Activated CD8-positive, alpha-beta memory T cell treated with anti-CD3 and anti-CD28 coated beads, Interleukin-2, amount 10 ng/mL, durations not matched to agents 7 days and 5 days (primary cell): Measurements from ENCODE around the gene KIRREL3. TPM values are rescaled to one million over a fixed set of nuclear protein-coding genes. Genes with fewer than 3 reads are reported as not detected.

Experiments used
- ATAC-seq: fragments of 150-1000 bp; cut with Tn5 transposase; one replicate; pipeline ENCODE4 v1.10.0; 2021; ENCODE audit warnings: moderate library complexity
- CTCF ChIA-PET: fragments of 350-600 bp; sonication (Branson Sonifier 250); formaldehyde crosslinking; loops from one replicate; lab custom pipeline; 2021; ENCODE audit warnings: antibody characterized with exemption; lab: Charles Lee
- DNase-seq: peaks from one replicate; pipeline ENCODE4 v3.0.0-alpha.2; 2020
- H3K27ac Mint-ChIP-seq: one replicate; pipeline ENCODE4 v1.8.0; 2021; ENCODE audit warnings: mild to moderate bottlenecking, mixed read lengths
- H3K27me3 Mint-ChIP-seq: one replicate; pipeline ENCODE4 v1.8.0; 2021; ENCODE audit warnings: mixed read lengths
- H3K36me3 Mint-ChIP-seq: one replicate; pipeline ENCODE4 v1.8.0; 2021; ENCODE audit warnings: mild to moderate bottlenecking, mixed read lengths
- H3K4me1 Mint-ChIP-seq: one replicate; pipeline ENCODE4 v1.8.0; 2021; ENCODE audit warnings: mixed read lengths
- H3K4me3 Mint-ChIP-seq: one replicate; pipeline ENCODE4 v1.8.0; 2021; ENCODE audit warnings: mild to moderate bottlenecking, moderate library complexity, mixed read lengths
- H3K9me3 Mint-ChIP-seq: one replicate; pipeline ENCODE4 v1.8.0; 2022; ENCODE audit warnings: low read depth, mixed read lengths
- total RNA-seq, 2 experiments: library from RNA; stranded (reverse); gene quantifications; one replicate each; pipeline ENCODE4 v1.2.3, GENCODE V29; 2021

KIRREL3 gene
- total RNA-seq, 2 experiments from 2014 or later = not detected

DNA sequence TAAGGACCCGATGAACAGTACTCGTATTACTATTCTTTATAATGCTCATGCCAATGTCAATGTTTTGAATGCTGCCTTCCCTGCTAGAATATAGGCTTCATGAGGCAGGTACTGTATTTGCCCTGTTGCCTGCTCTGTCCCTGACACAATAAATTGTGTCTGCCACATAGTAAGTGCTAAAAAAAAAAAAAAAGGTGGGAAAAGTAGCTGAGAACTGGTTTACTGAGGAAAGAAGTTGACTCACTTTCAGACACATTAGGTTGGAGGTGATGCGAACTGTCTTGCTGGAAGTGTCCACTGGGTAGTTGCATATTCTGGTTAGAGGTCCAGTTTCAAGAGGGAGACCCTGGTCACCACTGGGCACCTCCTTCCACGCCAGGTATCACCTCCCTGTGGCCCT lies 255.9 kb downstream of the KIRREL3 start:
- CTCF ChIA-PET = no interaction called here
- Mint-ChIP-seq H3K4me1 (no peaks in the 10 kb centered on the region), H3K4me3 (no peak overlapping the region), H3K27ac (no peak overlapping the region), H3K36me3 (no peaks in the 10 kb centered on the region), H3K9me3 (no peaks in the 10 kb centered on the region), H3K27me3 (peaks cover 1% of the 10 kb centered on the region)
- DNase-seq = no peak
- no peak for ATAC-seq

DNA sequence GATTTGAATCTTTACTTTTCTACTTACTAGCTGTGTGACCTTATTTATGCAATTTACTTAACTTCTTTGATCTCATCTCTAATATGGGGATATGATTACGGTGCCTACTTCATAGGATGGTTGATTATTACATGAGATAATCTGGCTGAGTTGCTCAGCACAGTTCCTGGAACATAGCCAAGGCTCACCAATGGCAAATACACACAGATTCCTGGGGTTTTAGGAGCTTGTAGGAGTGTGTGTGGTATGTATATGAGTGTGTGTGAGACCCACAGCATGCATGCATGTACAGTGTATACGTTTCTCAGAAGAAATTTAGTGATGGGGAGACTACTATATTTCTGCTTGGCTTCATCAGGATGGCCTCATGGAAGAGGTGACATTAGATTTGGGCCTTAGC lies 256.9 kb downstream of the KIRREL3 start:
- H3K27ac Mint-ChIP-seq = no peak overlapping the region
- no peaks in the 10 kb centered on the region for H3K4me1 Mint-ChIP-seq
- CTCF ChIA-PET = no interaction called here
- peaks cover 3% of the 10 kb centered on the region for H3K27me3 Mint-ChIP-seq
- DNase-seq = no peak
- no peak overlapping the region for H3K4me3 Mint-ChIP-seq
- no peaks in the 10 kb centered on the region for H3K9me3 Mint-ChIP-seq
- H3K36me3 Mint-ChIP-seq = no peaks in the 10 kb centered on the region
- no peak for ATAC-seq

DNA sequence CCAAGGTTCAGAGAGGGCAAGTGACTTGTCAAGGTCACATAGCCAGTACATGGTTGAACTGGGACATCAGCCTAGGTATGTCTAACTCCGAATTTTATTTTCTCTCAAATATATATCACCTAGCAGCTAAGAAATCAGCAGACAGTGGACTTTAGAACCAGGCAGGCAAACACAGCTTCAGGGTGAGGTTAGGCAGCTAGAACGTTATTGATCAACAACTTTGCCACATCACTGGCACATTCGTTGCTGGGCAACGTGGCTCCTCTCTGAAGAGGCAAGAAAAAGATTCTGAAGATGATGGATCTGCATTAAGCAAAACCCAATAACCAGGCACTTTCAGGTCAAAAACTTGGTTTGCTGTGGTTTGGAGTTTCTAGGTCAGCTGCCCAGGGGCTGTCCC lies 258.0 kb downstream of the KIRREL3 start:
- H3K36me3 Mint-ChIP-seq = no peaks in the 10 kb centered on the region
- H3K27me3 Mint-ChIP-seq = peaks cover 5% of the 10 kb centered on the region
- no peak overlapping the region for H3K27ac Mint-ChIP-seq
- no peak for ATAC-seq
- H3K9me3 Mint-ChIP-seq = no peaks in the 10 kb centered on the region
- no peak overlapping the region for H3K4me3 Mint-ChIP-seq
- H3K4me1 Mint-ChIP-seq = no peaks in the 10 kb centered on the region
- DNase-seq = no peak
- CTCF ChIA-PET = no interaction called here

DNA sequence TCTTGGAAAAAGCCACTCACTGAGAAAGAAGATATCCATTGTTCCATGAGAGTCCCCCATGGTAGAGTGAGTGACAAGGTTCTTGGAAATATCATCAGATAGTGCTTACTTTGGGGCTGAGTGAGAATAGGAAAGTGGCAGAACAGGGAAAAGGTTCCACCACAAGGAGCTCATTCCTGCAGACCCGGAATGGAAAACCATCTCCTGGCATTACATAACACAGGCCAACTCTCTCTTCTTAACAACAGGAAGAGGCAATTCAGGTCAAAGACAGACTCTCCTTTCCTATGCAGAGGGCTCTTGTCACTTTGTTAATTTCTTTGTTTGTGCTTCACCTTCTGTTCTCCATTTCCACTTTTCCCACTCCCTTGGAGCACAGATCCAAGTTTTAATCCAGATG lies 259.7 kb downstream of the KIRREL3 start:
- CTCF ChIA-PET = no interaction called here
- Mint-ChIP-seq H3K9me3 (no peaks in the 10 kb centered on the region), H3K4me1 (no peaks in the 10 kb centered on the region), H3K27ac (no peak overlapping the region), H3K27me3 (peaks cover 5% of the 10 kb centered on the region), H3K36me3 (no peaks in the 10 kb centered on the region), H3K4me3 (no peak overlapping the region)
- ATAC-seq = no peak
- DNase-seq = no peak

DNA sequence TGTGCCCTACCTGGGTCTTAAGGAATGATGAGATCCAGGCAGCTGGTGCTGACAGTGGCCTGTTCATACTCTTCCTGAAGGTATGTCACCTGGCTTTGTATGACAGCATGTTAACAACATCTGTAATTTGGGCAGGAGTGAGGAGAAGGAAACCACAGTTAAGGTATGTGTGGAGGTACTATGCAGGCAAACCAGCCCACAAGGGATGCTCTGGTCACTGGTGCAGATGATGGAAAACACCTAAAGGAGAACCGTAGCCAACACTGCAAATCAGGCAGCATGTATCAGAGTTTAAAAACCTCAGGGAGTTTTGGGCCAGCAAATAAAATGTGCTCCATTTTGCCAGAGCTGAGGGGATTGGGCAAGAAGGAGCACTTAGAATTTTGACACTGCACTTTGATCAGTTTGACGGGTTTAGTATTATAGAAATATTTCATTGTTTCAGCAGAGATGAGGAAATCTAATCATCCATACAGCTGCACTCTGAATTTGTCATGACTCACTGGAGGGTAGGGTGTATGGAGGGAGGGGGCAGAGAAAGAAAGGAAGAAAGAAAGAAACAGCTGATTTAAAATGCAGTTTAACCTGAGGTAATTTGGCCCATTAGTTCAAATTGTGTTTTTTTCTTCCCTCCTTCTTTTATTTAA lies 260.9 kb downstream of the KIRREL3 start:
- ATAC-seq = no peak
- CTCF ChIA-PET = no interaction called here

DNA sequence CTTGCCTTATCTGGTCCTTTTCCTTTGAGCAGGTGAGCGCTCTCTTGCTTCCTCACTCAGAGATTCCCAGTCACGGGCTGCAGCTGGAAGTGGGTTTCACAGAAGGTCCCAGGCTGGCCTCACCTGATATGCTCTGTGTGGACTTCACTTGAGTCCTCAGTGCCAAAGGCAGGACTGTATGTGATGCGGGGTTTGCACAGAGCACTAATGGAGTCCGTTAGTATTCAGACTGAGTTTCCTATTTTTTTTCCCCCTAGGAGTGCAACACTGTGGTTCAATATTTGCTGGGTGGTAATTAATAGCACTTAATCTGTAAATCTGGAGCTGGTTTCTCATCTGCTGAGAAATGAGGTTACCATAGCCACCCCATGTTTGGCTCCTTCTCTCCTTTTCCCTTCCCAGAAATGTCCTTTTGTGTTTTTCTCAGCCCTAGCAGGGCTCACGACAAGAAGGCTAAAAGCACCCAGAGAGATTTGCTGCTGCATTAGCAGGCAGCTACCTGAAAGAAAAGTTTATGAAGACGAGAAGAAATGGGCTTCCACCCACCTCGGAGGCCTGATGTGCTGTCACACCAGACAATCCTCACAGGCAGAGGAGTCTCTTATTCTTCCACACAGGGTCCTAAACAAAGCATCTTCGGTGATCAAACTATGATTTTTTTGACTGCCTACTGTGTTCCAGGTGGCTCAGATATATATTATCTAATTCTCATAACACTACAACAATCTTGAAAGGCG lies 262.1 kb downstream of the KIRREL3 start:
- Mint-ChIP-seq H3K4me1 (no peaks in the 10 kb centered on the region), H3K27me3 (peaks cover 11% of the 10 kb centered on the region), H3K36me3 (no peaks in the 10 kb centered on the region), H3K27ac (no peak overlapping the region), H3K4me3 (no peak overlapping the region), H3K9me3 (no peaks in the 10 kb centered on the region)
- CTCF ChIA-PET = no interaction called here
- no peak for ATAC-seq
- DNase-seq = no peak

More for the DNA sequence above, 260.9 kb downstream of the KIRREL3 start:
- Mint-ChIP-seq H3K27me3 (peaks cover 8% of the 10 kb centered on the region), H3K9me3 (no peaks in the 10 kb centered on the region), H3K4me1 (no peaks in the 10 kb centered on the region), H3K36me3 (no peaks in the 10 kb centered on the region), H3K4me3 (no peak overlapping the region), H3K27ac (no peak overlapping the region)
- no peak for DNase-seq

DNA sequence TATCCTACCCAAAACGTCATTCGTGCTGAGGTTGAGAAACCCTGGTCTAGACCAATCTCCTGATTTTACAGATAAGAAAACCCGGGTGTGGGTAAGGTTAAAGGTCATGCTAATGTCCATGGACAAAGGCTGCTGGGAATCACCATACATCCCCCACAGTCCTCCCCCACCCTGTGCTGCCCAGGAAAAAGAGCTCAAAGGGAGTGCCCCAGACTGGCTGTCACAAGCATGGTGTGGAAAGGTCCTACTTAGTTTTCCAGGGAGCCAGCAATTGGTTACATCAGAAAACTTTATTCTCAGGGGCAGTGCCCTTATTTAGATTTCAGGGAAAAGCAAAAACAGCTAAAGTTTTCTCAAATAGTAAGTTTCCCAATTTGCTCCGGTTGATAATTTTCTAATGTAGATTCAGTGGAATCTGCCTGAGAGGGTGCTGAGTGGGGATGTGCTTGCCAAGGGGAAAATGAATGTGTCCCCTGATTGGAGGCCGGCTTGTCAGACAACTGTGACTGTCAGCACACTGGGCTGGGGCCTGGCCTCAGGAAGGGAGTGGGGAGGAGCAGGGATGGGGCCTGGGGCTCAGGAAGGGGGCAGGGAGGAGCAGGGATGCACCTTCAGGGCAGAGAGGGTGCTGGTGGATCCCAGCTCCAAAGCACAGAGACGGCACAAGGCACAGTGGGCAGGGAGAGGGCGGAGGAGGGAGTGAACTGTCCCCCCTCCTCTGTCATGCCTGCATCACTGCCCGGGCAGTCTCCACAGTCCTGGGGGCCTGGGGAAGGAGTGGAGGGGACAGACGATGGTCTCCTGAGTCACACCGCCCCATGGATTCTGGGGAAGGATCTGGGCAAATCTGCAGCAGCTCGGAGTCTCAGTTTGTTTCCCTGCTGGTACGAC lies 263.6 kb downstream of the KIRREL3 start:
- ATAC-seq (no peak), DNase-seq (no peak)
- Mint-ChIP-seq H3K27me3 (peaks cover 11% of the 10 kb centered on the region), H3K4me3 (no peak overlapping the region), H3K4me1 (no peaks in the 10 kb centered on the region), H3K9me3 (no peaks in the 10 kb centered on the region), H3K27ac (no peak overlapping the region), H3K36me3 (no peaks in the 10 kb centered on the region)
- CTCF ChIA-PET = no interaction called here

DNA sequence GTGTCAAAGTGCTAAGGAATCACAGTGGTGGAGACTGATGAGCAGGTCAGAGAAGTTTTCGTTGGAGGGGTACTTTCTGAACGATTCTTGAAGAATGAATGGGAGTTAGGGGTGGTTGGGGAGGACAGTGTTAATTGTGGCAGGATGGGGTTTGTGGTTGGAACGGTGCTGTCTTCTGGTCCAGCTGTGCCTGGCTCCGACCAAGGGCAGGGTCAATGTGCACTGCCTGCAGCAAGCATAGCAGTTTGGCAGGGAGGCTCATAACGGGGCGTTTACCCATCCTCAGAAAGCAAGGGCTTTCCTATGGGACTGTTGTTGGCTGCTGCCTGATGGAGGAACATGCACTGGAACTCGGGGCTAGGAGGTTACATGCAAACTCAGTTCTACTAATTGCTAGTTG lies 265.8 kb downstream of the KIRREL3 start:
- no peak overlapping the region for H3K4me3 Mint-ChIP-seq
- ATAC-seq (no peak), DNase-seq (no peak)
- H3K9me3 Mint-ChIP-seq = no peaks in the 10 kb centered on the region
- H3K4me1 Mint-ChIP-seq = no peaks in the 10 kb centered on the region
- no peaks in the 10 kb centered on the region for H3K36me3 Mint-ChIP-seq
- H3K27me3 Mint-ChIP-seq = peaks cover 11% of the 10 kb centered on the region
- H3K27ac Mint-ChIP-seq = no peak overlapping the region
- CTCF ChIA-PET = no interaction called here

DNA sequence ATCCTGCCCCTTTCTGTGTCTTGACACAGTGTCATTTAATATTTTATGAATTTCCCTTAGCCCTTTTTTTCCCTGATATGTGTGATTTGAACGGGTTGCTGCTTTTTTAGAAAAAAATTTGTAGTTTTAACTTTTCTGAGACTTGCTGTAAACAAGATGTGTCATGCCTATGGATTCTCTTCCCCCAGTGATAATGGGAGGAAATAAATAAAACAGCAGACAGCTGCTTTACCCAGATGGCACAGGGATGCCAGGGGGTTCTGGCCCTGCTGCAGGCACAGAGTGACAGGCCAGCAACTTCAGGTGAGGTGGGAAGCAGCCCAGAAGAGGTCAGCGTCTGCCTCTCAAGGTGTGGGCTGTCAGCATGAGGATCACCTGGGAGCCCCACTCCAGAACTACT lies 266.9 kb downstream of the KIRREL3 start:
- no peak for DNase-seq
- CTCF ChIA-PET = no interaction called here
- Mint-ChIP-seq H3K4me1 (no peaks in the 10 kb centered on the region), H3K4me3 (no peak overlapping the region), H3K36me3 (no peaks in the 10 kb centered on the region), H3K27ac (no peak overlapping the region), H3K27me3 (peaks cover 8% of the 10 kb centered on the region), H3K9me3 (no peaks in the 10 kb centered on the region)
- no peak for ATAC-seq

DNA sequence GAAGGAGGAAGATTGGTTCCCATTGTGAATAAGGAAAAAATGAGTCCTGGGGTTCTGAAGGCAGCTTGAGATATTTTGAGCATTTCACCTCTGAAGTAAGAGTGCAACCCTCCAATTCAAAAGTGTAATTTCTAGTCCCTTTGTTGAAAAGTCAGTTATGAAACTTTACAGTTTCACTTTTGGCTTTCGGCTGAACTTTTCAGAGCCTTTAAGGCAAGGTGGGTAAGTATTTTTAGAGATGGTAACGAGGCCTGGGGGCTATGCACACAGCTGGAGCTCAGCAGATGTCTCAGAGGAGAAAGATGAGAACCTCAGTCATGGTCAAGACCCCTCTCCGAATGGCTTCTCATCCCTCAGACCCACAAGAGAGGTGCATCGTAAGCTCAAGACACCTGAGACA lies 267.6 kb downstream of the KIRREL3 start:
- Mint-ChIP-seq H3K27me3 (peaks cover 8% of the 10 kb centered on the region), H3K27ac (no peak overlapping the region), H3K36me3 (no peaks in the 10 kb centered on the region), H3K9me3 (no peaks in the 10 kb centered on the region), H3K4me3 (no peak overlapping the region), H3K4me1 (no peaks in the 10 kb centered on the region)
- ATAC-seq = no peak
- CTCF ChIA-PET = interaction anchor here (1.4 kb wide), 1 partner anchor 16 kb away, joined by 3 read pairs; no protein-coding TSS in a partner anchor
- no peak for DNase-seq

DNA sequence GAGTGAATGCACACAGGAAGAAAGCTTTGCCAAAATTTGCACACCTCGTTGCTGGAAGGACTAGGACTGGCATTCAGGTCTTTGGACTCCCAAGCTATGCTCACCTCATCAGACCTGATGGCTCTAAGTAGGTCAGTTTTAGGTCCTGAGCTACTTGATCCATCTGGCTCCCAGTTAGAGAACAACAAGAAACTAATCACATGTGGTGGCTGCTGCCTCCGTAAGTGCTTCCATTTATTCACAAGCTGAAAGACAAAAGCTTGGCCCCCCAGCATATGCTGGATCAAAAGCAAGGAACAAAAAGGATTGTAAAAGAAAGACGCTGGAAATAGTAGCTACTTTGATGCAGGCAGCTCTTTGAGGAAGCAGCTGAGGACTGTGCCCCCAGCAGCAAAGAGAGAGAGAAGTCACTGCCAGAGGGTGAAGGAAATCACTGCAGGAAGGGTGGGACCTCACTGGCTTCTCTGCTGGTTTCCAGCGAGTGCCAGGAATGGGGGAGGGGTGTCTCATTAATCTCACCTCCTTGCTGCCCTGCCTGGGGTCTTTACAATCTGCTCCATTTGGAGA lies 268.9 kb downstream of the KIRREL3 start:
- CTCF ChIA-PET = interaction anchor here (1.4 kb wide), 1 partner anchor 15 kb away, joined by 3 read pairs; no protein-coding TSS in a partner anchor
- Mint-ChIP-seq H3K27me3 (peaks cover 7% of the 10 kb centered on the region), H3K27ac (no peak overlapping the region)

DNA sequence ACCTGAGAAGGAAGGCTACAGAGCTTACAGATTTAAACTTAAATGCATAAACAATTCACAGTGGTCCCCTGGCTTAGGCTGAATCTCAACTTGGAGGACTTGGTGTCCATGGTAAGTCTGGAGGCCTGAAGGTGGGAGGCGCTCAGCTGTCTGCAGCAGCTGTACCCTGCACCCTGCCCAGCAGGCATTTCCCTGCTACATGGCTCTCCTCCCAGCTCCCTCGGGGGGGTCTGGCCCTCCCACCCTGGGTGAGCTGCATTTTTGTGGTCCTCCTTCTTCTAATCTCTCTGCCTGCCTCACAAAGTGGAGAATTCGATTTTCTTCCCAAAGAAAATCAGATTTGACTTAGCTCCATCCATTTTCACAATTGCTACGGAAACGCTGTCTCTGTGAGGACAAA lies 273.2 kb downstream of the KIRREL3 start:
- CTCF ChIA-PET = no interaction called here
- Mint-ChIP-seq H3K4me1 (no peaks in the 10 kb centered on the region), H3K27me3 (no peaks in the 10 kb centered on the region), H3K27ac (no peak overlapping the region), H3K36me3 (no peaks in the 10 kb centered on the region), H3K4me3 (no peak overlapping the region), H3K9me3 (no peaks in the 10 kb centered on the region)
- no peak for ATAC-seq
- DNase-seq = no peak

More for the DNA sequence above, 268.9 kb downstream of the KIRREL3 start:
- H3K36me3 Mint-ChIP-seq = no peaks in the 10 kb centered on the region
- no peaks in the 10 kb centered on the region for H3K9me3 Mint-ChIP-seq
- no peak overlapping the region for H3K4me3 Mint-ChIP-seq
- no peak for ATAC-seq
- no peak for DNase-seq
- no peaks in the 10 kb centered on the region for H3K4me1 Mint-ChIP-seq

DNA sequence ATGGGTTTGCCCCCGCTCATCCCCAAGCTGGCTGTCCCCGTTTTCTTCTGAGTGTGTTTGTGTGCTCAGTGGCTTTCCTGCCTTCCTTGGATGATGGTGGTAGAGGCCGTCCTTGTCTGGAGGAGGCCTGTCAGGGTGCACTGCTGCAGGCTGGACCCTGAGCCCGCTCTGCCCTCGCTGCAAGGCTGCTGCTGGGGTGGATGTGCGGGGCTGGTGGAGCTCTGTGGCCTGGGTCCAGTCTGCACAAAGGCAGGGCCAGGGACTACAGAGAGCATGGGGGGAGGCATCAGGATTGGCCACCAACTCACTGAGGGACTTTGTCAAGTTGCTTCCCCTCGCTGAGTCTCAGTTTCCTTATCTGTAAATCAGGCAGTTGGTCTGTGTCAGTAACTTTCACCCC lies 275.0 kb downstream of the KIRREL3 start:
- ATAC-seq (no peak), DNase-seq (no peak)
- Mint-ChIP-seq H3K9me3 (no peaks in the 10 kb centered on the region), H3K36me3 (no peaks in the 10 kb centered on the region), H3K27ac (no peak overlapping the region), H3K27me3 (no peaks in the 10 kb centered on the region), H3K4me3 (no peak overlapping the region), H3K4me1 (no peaks in the 10 kb centered on the region)
- CTCF ChIA-PET = no interaction called here
